Activated CD8-positive, alpha-beta T cell treated with anti-CD3 and anti-CD28 coated beads, Interleukin-2, amount 10 ng/mL, durations not matched to agents 7 days and 5 days (primary cell): Measurements from ENCODE around the gene LRRC39. TPM values are rescaled to one million over a fixed set of nuclear protein-coding genes. Genes with fewer than 3 reads are reported as not detected.

Source experiments
- ATAC-seq: fragments of 150-1000 bp; cut with Tn5 transposase; one replicate; pipeline ENCODE4 v1.10.0; 2021; ENCODE audit warnings: moderate library complexity
- CTCF ChIA-PET: fragments of 350-600 bp; sonication (Branson Sonifier 250); formaldehyde crosslinking; loops from one replicate; lab custom pipeline; 2021; ENCODE audit warnings: antibody characterized with exemption; lab: Charles Lee
- POLR2A ChIA-PET: fragments of 350-600 bp; sonication (Branson Sonifier 250); formaldehyde crosslinking; loops from one replicate; lab custom pipeline; 2021; ENCODE audit warnings: antibody characterized with exemption; lab: Charles Lee
- DNase-seq: peaks from one replicate; pipeline ENCODE4 v3.0.0-alpha.2; 2020
- H3K27ac Mint-ChIP-seq: one replicate; pipeline ENCODE4 v1.8.0; 2021; ENCODE audit warnings: mild to moderate bottlenecking, mixed read lengths
- H3K27me3 Mint-ChIP-seq: one replicate; pipeline ENCODE4 v1.8.0; 2021; ENCODE audit warnings: low read depth, mixed read lengths
- H3K36me3 Mint-ChIP-seq: one replicate; pipeline ENCODE4 v1.8.0; 2021; ENCODE audit warnings: low read depth, mixed read lengths
- H3K4me1 Mint-ChIP-seq: one replicate; pipeline ENCODE4 v1.8.0; 2021; ENCODE audit warnings: low read depth, mixed read lengths
- H3K4me3 Mint-ChIP-seq: one replicate; pipeline ENCODE4 v1.8.0; 2021; ENCODE audit warnings: mild to moderate bottlenecking, mixed read lengths
- H3K9me3 Mint-ChIP-seq: one replicate; pipeline ENCODE4 v1.8.0; 2022; ENCODE audit warnings: mixed read lengths; ENCODE audit not compliant: insufficient read depth
- total RNA-seq, 2 experiments: library from RNA; stranded (reverse); gene quantifications; one replicate each; pipeline ENCODE4 v1.2.3, GENCODE V29; 2021

LRRC39 gene
- total RNA-seq, 2 experiments from 2014 or later, result 0.45 to 0.52 TPM

GRCh38 chr1:100188617-100189016 is 10.6 kb upstream of the LRRC39 start:
- CTCF ChIA-PET, result interaction anchor here (0.9 kb wide), 1 partner anchor 77 kb away, joined by 3 read pairs; no protein-coding TSS in a partner anchor
- POLR2A ChIA-PET, result no interaction called here
- H3K27ac Mint-ChIP-seq, result no peak overlapping the region
- H3K4me1 Mint-ChIP-seq, result no peaks in the 10 kb centered on the region
- DNase-seq, result no peak
- no peak for ATAC-seq
- H3K27me3 Mint-ChIP-seq, result no peaks in the 10 kb centered on the region
- H3K36me3 Mint-ChIP-seq, result peaks cover 4% of the 10 kb centered on the region
- H3K9me3 Mint-ChIP-seq, result no peaks in the 10 kb centered on the region
- no peak overlapping the region for H3K4me3 Mint-ChIP-seq

GRCh38 chr1:100187912-100188311 is 9.9 kb upstream of the LRRC39 start:
- ATAC-seq, result no peak
- POLR2A ChIA-PET, result no interaction called here

GRCh38 chr1:100184536-100184935 is 6.5 kb upstream of the LRRC39 start:
- H3K9me3 Mint-ChIP-seq, result no peaks in the 10 kb centered on the region
- no peak for DNase-seq
- H3K36me3 Mint-ChIP-seq, result no peaks in the 10 kb centered on the region
- POLR2A ChIA-PET, result no interaction called here
- H3K4me3 Mint-ChIP-seq, result no peak overlapping the region
- no peaks in the 10 kb centered on the region for H3K4me1 Mint-ChIP-seq
- no peak overlapping the region for H3K27ac Mint-ChIP-seq
- ATAC-seq, result no peak
- no peaks in the 10 kb centered on the region for H3K27me3 Mint-ChIP-seq
- CTCF ChIA-PET, result no interaction called here

More at GRCh38 chr1:100187912-100188311, 9.9 kb upstream of the LRRC39 start:
- CTCF ChIA-PET, result interaction anchor here (0.9 kb wide), 1 partner anchor 77 kb away, joined by 3 read pairs; no protein-coding TSS in a partner anchor
- DNase-seq, result no peak
- H3K9me3 Mint-ChIP-seq, result no peaks in the 10 kb centered on the region
- H3K27ac Mint-ChIP-seq, result no peak overlapping the region
- H3K27me3 Mint-ChIP-seq, result no peaks in the 10 kb centered on the region
- no peaks in the 10 kb centered on the region for H3K4me1 Mint-ChIP-seq
- no peak overlapping the region for H3K4me3 Mint-ChIP-seq
- peaks cover 4% of the 10 kb centered on the region for H3K36me3 Mint-ChIP-seq

GRCh38 chr1:100183370-100183769 is 5.3 kb upstream of the LRRC39 start:
- ATAC-seq (no peak), DNase-seq (no peak)
- Mint-ChIP-seq H3K4me1 (no peaks in the 10 kb centered on the region), H3K4me3 (no peak overlapping the region), H3K27ac (no peak overlapping the region), H3K27me3 (no peaks in the 10 kb centered on the region), H3K9me3 (no peaks in the 10 kb centered on the region), H3K36me3 (no peaks in the 10 kb centered on the region)
- ChIA-PET POLR2A (no interaction called here), CTCF (no interaction called here)

- CTCF ChIA-PET, result no interaction called here
- H3K27me3 Mint-ChIP-seq, result peaks cover 2% of the 10 kb centered on the region
- POLR2A ChIA-PET, result no interaction called here
- DNase-seq (no peak), ATAC-seq (no peak)
- no peak overlapping the region for H3K27ac Mint-ChIP-seq
- H3K4me1 Mint-ChIP-seq, result no peaks in the 10 kb centered on the region
- H3K36me3 Mint-ChIP-seq, result no peaks in the 10 kb centered on the region
- no peak overlapping the region for H3K4me3 Mint-ChIP-seq
- H3K9me3 Mint-ChIP-seq, result no peaks in the 10 kb centered on the region
These were observed 588 bp downstream of the LRRC39 start for GRCh38 chr1:100177295-100178041.

GRCh38 chr1:100168051-100168450 is 10.0 kb downstream of the LRRC39 start:
- no peak for DNase-seq
- CTCF ChIA-PET, result no interaction called here
- H3K9me3 Mint-ChIP-seq, result no peaks in the 10 kb centered on the region
- ATAC-seq, result no peak
- H3K27ac Mint-ChIP-seq, result no peak overlapping the region
- H3K4me3 Mint-ChIP-seq, result no peak overlapping the region
- H3K36me3 Mint-ChIP-seq, result no peaks in the 10 kb centered on the region
- POLR2A ChIA-PET, result no interaction called here
- no peaks in the 10 kb centered on the region for H3K27me3 Mint-ChIP-seq
- H3K4me1 Mint-ChIP-seq, result no peaks in the 10 kb centered on the region

- H3K27ac Mint-ChIP-seq, result no peak overlapping the region
- H3K4me3 Mint-ChIP-seq, result no peak overlapping the region
- ChIA-PET POLR2A (no interaction called here), CTCF (interaction anchor here (1.2 kb wide), 1 partner anchor 195 kb away, joined by 3 read pairs; the partner anchor contains the start of gene SLC35A3)
- ATAC-seq (no peak), DNase-seq (no peak)
- no peaks in the 10 kb centered on the region for H3K4me1 Mint-ChIP-seq
- no peaks in the 10 kb centered on the region for H3K9me3 Mint-ChIP-seq
- no peaks in the 10 kb centered on the region for H3K36me3 Mint-ChIP-seq
- H3K27me3 Mint-ChIP-seq, result no peaks in the 10 kb centered on the region
These were observed 13.4 kb downstream of the LRRC39 start for GRCh38 chr1:100164702-100165101.

GRCh38 chr1:100164216-100164615 is 13.8 kb downstream of the LRRC39 start:
- no peak overlapping the region for H3K27ac Mint-ChIP-seq
- no peak overlapping the region for H3K4me3 Mint-ChIP-seq
- ATAC-seq (no peak), DNase-seq (no peak)
- no peaks in the 10 kb centered on the region for H3K36me3 Mint-ChIP-seq
- H3K4me1 Mint-ChIP-seq, result no peaks in the 10 kb centered on the region
- H3K27me3 Mint-ChIP-seq, result no peaks in the 10 kb centered on the region
- POLR2A ChIA-PET, result no interaction called here
- H3K9me3 Mint-ChIP-seq, result no peaks in the 10 kb centered on the region
- CTCF ChIA-PET, result interaction anchor here (1.2 kb wide), 1 partner anchor 195 kb away, joined by 3 read pairs; the partner anchor contains the start of gene SLC35A3

GRCh38 chr1:100162881-100163280 is 15.2 kb downstream of the LRRC39 start:
- ATAC-seq, result no peak
- no peaks in the 10 kb centered on the region for H3K4me1 Mint-ChIP-seq
- no peak overlapping the region for H3K27ac Mint-ChIP-seq
- no peak overlapping the region for H3K4me3 Mint-ChIP-seq
- no peaks in the 10 kb centered on the region for H3K36me3 Mint-ChIP-seq
- no peak for DNase-seq
- ChIA-PET CTCF (no interaction called here), POLR2A (no interaction called here)
- no peaks in the 10 kb centered on the region for H3K9me3 Mint-ChIP-seq
- no peaks in the 10 kb centered on the region for H3K27me3 Mint-ChIP-seq

- no peak for DNase-seq
- Mint-ChIP-seq H3K27ac (no peak overlapping the region), H3K9me3 (no peaks in the 10 kb centered on the region), H3K4me1 (peaks cover 5% of the 10 kb centered on the region), H3K27me3 (no peaks in the 10 kb centered on the region), H3K4me3 (no peak overlapping the region), H3K36me3 (peaks cover 11% of the 10 kb centered on the region)
- POLR2A ChIA-PET, result no interaction called here
- CTCF ChIA-PET, result interaction anchor here (0.7 kb wide), 1 partner anchor 307 kb away, joined by 3 read pairs; no protein-coding TSS in a partner anchor
- no peak for ATAC-seq
These were observed 25.8 kb downstream of the LRRC39 start for GRCh38 chr1:100152271-100152670.

GRCh38 chr1:100151679-100152078 is 26.4 kb downstream of the LRRC39 start:
- peaks cover 13% of the 10 kb centered on the region for H3K36me3 Mint-ChIP-seq
- no peaks in the 10 kb centered on the region for H3K9me3 Mint-ChIP-seq
- POLR2A ChIA-PET, result no interaction called here
- H3K27me3 Mint-ChIP-seq, result no peaks in the 10 kb centered on the region
- ATAC-seq (no peak), DNase-seq (no peak)
- peaks cover 5% of the 10 kb centered on the region for H3K4me1 Mint-ChIP-seq
- no peak overlapping the region for H3K27ac Mint-ChIP-seq
- no peak overlapping the region for H3K4me3 Mint-ChIP-seq
- CTCF ChIA-PET, result no interaction called here

- Mint-ChIP-seq H3K9me3 (no peaks in the 10 kb centered on the region), H3K27me3 (no peaks in the 10 kb centered on the region), H3K36me3 (peaks cover 31% of the 10 kb centered on the region), H3K27ac (no peak overlapping the region), H3K4me1 (peaks cover 5% of the 10 kb centered on the region), H3K4me3 (no peak overlapping the region)
- no peak for ATAC-seq
- POLR2A ChIA-PET, result no interaction called here
- CTCF ChIA-PET, result no interaction called here
- DNase-seq, result no peak
These were observed 30.2 kb downstream of the LRRC39 start for GRCh38 chr1:100147875-100148274.
